C1 segment of cervical spinal cord (tissue), 14 donors: ENCODE results near the gene RPL29.

Experiments
- DNase-seq, 14 donors: peaks; one replicate each; lab custom pipeline; 2025; lab: John Stamatoyannopoulos, UW

Gene RPL29

DNA sequence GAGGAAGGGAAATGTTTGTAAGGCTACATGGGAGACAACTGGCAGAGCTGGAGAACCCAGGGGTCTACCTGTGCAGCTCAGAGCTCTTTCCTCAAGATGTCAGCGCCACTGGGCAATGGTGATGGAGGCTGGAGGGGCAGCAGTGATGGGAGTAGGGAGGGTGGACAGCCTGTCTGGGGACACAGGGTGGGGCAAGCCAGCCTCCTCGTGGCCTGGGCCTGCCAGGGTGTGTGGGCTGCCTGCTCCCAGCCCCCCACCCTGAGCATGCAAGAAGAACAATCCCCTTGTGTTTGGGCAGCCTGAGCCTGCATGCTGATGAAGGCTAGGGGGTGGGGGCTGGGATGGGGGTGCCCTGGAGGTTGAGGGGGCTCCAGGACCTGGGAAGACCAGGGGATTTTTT lies 29.7 kb downstream of the RPL29 start:
- DNase-seq, result peak in 11 of 14 donors; percentile 52 to 84 (median 67)

DNA sequence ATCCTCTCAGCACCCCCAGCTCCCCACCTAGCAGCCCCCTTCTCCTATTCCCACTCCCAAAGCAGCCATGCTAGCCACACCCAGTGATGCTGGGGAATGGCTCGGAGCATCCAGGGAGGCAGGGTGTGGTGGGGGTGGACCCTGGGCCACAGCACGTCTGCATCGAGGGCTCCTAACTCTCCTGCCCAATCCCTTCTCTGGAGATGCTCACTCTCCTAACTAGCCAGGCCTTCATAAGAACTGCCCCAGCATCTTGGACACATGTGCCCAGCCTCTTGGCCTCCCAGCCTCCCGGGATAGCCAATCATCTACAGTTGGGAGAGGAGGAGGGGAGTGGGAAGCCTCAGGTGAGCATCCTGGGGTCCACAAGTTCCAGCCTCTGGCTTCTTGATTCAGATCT lies 31.2 kb downstream of the RPL29 start:
- no peak for DNase-seq

DNA sequence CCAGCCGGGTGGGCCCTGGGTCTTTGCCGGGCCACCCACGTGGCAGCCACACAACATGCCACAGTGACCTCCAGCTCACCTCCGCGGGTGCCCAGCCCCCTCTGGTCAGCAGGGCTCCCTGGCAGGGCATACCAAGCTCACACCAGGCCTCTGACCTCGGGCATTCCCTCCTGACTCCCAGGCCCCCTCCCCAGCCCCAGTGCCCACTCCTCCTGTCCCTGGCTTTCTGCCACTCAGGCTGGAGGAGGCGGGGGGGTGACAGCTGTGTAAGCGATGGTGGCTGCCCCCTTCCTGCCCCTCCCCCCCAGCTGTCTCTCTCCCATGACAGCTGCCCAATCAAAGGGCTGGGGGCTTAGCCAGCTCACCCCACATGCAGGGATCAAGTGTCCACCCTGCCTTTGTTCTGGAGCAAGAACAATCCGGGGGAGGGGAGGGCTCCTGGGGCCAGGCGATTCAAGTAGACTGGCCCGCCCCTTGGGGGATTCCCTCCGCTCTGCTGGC lies 31.7 kb downstream of the RPL29 start:
- DNase-seq, result peak in 6 of 14 donors; percentile 15 to 71 (median 26)

DNA sequence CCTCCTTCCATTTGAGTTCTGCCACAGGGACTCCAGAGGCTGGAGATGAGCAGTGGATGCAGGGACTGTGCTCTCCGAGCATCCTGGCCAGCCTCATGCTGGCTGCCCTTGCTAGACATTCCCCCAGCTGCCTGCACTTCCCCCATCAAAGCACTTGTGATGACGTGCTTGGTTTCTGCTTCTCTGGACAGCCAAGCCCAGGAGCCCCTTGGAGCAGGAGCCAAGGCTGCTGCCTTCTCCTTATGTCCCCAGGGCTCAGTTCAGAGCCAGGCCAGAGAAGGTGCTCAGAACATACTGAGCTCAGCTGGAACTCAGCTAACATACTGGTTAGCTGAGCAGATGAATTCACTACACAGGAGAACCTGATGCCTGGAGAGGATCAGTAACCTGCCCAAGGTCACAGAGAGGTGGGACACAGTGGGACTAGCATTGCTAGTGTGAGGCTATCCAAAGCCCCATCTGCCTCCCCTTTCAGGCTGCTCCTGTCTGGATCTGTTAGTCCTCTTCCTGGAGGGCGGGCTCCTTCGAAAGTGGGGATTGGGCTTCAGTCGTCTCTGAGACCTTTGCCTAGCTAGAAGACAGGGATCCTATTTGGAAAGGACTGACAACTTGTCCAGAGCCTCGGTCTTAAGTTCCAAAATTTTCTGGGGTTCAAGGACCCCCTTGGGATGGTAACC lies 32.7 kb downstream of the RPL29 start:
- peak in 2 of 14 donors; percentile 35 to 36 for DNase-seq

DNA sequence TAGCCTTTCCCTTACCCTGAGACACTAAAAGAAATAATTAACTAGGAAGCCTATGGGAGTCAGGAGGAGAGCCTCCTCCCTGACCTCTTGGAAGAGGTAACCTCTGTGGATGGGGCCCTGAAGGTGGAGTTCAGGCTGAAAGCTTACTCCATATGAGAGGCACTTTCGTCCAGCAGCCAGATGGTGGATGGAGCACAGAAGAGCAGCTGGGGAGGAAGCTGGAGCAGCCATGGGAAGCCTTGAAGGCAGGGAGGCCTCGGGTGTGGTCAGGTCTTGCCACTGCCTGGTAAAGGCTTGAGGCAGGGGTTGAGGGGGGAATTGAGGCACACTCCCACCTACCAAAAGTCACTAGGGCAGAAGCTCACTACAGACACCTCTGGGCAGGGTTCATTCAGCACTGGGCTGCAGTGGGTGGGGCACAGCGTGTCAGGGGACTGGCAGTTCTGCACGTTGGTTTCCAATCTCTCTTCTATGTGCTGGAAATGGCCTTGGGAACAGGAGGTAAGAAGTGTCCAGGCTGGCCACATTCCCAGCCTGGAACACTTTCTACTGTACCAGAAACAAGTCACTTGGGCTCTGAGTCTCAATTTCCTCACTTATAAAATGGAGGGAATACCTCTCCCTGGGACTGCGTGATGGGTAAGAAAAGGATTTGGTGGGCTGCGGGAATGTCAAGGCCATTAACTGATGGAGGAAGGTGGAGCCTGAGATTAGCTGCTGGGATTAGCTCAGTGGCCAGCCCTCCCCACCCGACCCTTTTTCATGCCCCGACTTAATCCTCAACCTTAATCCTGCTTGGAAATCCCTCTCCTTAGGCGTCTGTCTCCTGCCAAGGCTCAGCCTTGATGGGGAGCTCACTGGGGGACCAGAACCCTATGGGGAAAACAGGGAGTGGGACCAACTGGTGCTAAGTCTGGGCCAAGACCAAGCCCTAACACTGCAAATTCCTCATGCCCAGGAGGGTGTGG lies 33.8 kb downstream of the RPL29 start:
- DNase-seq, result peak in 1 of 14 donors; percentile 38

DNA sequence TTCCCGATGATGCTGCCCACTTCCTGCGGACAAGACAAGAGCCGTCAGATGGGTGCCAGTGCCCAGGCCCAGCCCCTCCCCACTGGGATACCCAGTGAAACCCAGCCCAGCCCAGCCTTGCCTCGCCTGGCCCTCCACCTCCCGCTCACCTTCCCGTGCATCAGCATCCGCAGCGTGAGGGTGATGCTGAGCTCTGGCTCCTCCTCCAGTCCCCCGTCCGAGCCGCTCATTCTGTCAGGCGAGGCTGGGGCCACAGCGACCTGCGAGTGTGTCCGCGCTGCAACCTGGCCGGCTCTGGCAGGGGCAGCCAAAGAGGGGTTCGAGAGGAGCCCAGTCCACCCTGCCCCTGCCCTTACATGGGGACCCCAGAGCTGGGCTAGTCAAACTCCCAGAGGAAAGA lies 34.7 kb downstream of the RPL29 start:
- no peak for DNase-seq

DNA sequence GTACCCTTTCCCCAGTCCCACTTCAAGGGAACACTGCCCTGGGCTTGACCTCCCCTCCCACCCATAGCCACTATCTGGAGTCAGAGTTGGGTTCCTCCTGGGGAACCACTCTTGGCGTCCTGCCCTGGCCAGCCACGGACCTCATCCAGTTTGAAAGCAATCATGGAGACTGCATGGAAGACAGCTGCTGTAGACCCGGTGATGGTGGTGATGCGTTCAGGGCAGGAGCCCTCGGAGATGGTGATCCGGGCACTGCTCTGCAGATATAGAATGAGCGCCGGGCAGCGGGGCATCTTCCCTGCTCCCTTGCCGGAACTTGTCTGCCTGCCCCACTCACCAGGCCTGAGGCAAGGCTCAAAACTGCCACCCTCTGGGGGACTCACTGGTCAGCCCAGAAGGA lies 35.3 kb downstream of the RPL29 start:
- DNase-seq, result no peak

DNA sequence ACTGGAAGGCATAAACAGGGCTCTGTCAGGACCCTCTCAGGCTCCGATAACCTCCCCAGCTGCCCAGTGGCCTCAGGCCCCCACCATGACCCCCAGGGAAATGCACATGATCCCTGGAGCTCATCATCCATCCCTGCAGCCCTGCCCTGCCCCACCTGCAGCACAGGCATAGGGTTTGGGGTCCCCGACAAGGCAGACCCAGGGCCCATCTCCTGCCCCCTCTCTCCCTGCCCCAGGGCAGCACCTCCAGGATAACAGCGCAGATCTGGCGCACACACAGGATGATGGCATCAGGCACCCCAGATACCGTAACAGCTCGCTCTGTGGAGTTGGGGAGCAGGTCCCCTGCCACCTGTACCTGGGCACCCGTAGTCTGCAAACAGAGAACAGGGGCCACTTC lies 36.0 kb downstream of the RPL29 start:
- no peak for DNase-seq

DNA sequence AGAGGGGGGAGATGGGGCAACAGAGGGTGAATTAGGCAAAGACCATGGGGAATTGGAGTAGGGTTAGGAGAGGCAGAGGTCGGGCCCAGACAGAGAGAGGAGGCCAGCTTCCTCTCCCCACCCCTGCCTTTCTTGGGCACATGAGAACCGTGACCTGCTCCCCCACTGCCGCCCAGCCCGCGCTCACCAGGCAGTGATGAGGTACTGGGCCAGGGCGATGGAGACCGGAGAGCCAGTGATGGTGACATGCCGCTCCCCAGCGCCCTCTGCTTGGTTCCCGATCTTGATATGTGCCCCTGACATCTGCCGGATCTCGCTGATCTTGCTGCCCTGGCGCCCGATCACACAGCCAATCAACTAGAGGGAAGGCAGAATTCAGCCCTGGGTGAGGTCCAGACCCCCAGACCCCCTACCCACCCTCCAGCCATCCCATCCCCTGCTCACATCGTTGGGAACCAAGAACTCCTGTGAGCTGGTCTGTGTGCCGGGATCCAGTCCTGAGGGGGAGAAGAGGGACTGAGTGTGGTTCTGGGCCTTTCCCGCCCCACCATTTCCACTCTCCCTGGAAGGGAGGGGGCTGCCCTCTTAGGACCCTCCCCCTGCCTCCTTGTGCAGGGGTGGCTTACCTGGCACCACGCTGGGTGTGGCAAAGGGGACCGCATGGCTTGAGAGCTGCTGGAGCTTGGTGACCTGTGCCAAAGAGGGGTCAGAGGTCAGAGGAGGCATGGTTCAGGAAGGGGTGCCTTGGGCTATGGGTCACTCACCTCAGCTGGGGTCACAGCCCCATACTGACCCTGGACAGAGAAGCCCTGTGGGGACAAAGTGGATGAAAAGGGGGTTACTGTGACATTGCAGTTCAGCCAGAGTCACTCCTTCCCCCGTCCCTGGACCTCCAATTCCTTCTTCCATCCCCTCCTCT lies 36.8 kb downstream of the RPL29 start:
- DNase-seq, result no peak

DNA sequence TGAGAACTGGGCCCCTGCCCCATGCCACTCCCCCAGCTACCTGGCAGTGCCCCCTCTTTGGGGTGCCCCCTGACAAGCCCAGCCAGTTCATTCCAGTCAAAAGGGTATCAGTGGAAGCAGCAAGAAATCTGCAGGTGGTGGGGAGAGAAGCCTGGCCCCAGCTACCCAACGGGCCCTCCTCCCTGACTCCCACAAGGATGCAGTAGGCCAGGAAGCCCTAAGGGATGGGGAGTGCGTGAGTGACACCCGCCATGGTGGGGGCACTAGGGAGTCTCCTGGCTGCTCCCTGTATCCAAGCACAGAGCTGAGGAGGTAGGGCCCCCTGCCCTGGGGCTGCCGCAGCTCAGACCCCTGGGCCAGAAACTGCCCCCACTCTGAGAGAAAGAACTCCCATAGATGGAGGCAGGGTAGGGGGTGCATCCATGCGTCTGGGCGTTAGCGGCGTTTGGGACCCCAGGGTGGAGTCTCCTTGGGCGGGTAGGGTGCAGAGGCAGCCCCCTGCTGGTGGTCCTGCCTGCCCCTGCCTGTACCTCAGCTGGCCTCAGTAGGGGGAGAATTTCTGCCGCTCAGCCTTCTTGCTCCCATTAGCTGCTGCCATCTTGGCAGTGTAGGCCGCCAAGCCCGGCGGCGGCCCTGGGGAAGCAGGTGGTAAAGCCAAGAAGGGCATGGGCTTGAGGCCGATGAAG lies 38.0 kb downstream of the RPL29 start:
- no peak for DNase-seq

DNA sequence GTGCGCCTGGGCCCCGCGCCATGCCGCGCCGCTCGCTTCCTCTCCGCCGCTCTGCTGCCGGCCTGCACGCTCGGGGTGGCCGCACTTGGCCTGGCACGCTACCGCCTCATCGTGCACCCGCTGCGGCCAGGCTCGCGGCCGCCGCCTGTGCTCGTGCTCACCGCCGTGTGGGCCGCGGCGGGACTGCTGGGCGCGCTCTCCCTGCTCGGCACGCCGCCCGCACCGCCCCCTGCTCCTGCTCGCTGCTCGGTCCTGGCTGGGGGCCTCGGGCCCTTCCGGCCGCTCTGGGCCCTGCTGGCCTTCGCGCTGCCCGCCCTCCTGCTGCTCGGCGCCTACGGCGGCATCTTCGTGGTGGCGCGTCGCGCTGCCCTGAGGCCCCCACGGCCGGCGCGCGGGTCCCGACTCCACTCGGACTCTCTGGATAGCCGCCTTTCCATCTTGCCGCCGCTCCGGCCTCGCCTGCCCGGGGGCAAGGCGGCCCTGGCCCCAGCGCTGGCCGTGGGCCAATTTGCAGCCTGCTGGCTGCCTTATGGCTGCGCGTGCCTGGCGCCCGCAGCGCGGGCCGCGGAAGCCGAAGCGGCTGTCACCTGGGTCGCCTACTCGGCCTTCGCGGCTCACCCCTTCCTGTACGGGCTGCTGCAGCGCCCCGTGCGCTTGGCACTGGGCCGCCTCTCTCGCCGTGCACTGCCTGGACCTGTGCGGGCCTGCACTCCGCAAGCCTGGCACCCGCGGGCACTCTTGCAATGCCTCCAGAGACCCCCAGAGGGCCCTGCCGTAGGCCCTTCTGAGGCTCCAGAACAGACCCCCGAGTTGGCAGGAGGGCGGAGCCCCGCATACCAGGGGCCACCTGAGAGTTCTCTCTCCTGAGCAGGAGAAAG lies 39.6 kb downstream of the RPL29 start:
- DNase-seq, result peak in 11 of 14 donors; percentile 29 to 82 (median 73)

DNA sequence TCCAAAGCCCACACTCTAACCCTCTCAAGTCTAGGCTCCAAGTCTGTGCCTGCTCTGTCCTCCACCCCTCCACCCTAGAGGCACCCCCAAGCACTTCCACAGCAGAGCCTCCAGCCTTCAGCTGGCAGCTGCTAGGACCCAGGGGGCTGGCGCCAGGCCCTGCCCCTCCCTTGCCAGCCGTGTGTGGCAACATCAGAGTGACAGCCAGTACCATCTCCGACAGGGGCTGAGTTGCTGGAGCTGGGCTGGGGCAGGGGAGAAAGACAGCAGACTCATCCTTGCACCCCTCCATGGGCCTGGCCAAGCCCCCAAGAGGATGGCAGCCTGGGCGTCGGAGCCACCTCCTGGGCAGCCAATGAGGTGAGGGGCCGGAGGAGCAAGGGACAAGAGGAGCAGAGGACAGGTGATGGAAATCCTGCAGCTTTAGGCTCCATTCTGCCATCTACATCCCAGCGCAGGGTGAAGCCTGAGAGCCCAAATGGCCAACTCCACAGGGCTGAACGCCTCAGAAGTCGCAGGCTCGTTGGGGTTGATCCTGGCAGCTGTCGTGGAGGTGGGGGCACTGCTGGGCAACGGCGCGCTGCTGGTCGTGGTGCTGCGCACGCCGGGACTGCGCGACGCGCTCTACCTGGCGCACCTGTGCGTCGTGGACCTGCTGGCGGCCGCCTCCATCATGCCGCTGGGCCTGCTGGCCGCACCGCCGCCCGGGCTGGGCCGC lies 40.4 kb downstream of the RPL29 start, which contains the start of gene GPR62:
TSS of gene GPR62 (plus strand) at position 207 of the 718 bp plus-strand sequence. CDS start at position 479, 272 bp downstream.
- peak in 12 of 14 donors; percentile 47 to 84 (median 70) for DNase-seq

DNA sequence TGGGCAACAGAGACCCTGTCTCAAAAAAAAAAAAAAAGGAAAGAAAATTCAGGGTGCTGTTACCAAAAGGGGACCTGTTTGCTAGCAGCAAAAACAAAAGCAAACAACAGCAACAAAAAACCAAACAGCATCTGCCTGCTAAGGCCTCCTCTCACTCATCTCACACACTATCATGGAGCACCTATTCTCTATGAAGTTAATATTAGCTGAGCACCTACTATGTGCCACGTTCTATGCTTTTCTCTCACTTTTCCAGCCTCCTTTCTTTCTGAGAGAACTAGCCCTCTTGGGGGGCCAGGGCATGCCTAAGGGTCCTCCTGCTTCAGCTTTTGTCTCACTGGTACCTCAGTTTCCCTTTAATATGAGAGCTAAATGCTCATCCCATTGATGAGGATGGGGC lies 41.0 kb downstream of the RPL29 start:
- DNase-seq, result no peak

DNA sequence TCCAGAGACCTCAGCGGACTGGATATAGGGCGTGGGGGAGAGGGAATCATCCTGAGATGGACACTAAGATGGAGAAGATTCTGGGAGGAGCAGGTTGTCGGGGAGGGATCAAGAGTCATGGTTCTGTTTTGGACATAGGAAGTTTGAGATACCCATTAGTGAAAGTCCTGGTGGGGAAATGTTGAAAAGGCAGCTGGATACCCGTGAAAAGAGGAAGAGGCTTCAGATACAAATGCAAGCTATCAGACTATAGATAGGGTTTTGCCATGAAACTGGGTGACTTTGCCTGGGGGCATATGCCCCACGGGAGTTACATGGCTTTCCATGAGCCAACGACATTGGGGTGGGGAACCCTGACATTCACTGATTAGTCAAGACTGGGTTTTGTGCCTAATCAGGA lies 41.6 kb downstream of the RPL29 start:
- no peak for DNase-seq

DNA sequence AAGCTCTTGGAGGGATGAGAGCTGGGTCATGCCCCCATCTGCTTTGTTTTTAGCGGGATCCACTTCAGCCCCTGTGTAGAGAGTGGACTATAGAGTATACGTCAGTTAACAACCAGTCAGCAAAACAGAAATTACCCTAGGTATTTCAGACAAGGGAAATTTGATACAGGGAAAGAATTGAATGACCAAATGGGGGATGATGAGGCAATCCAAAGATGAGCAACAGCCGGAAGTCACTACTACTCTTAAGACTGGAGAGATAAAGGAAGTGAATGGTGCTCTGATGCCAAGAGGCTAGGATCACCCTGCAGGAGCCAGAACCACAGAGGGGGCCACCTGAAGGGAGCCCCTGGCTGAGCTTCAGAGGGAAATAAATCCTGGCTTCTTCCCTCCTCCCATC lies 42.2 kb downstream of the RPL29 start:
- DNase-seq, result no peak

DNA sequence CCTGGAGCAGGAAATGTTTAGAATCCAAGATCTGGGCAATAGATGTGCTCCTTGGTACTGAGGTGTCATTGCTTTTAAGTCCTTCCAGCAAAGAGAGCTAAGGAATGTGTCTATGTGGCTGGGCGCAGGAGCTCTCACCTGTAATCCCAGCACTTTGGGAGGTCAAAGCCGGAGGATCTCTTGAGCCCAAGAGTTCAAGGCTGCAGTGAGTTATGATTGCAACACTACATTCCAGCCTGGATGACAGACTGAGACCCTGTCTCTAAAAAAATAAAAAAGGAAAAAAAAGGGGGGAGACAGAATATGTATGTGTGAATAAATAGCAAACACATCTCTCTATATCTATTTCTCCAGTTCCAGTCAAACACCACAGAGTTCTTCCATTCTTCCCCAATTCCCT lies 44.8 kb downstream of the RPL29 start:
- DNase-seq, result no peak

DNA sequence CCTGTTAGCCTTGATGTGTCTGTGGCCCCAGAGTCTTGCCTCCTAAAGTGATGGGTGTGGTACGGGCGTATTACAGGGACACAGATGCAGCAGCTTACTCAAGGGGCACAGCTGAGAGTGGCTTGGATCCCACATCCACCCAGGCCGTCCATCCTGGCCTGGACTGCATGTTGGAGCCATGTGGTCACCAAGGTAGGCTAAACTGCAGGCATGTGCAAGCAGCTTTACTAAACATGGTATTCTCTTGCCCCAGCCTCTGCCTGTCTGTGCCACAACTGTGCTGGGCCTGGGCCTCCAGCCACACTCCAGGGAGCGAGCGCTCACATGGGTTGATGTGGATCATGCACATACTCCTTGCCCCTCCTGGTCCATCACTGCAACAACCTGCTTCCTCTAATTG lies 46.6 kb downstream of the RPL29 start:
- DNase-seq, result no peak

DNA sequence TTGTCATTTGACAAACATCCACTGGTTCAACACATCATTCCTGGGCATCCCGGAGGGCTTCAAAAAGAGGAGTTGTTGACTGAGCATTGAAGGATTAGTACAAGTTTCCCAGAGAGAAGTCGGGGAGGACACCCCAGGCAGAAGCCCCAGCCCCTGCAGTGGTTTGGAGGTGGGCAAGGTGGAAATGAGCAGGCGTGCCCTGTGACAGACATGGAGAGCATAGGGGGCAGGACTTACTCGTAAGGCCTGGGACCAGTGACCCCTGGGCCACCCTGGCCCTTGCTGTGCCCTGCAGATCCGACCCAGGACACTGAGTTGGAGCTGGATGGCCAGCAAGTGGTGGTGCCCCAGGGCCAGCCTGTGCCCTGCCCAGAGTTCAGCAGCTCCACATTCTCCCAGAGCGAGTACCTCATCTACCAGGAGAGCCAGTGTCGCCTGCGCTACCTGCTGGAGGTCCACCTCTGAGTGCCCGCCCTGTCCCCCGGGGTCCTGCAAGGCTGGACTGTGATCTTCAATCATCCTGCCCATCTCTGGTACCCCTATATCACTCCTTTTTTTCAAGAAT lies 47.6 kb downstream of the RPL29 start:
- no peak for DNase-seq
